Endothelial cell of umbilical vein (primary cell): ENCODE results near the gene TMEM30B. TPM values are rescaled to one million over a fixed set of nuclear protein-coding genes. Genes with fewer than 3 reads are reported as not detected.

Source experiments
- BruUV-seq: library from RNA; stranded (reverse); fragments of 400-500 nt; replicated peaks from 2 replicates; lab custom pipeline; 2021; lab: Mats Ljungman, UMichigan
- CTCF ChIA-PET: fragments of 300-600, 350-600 bp; sonication (Branson Sonifier 250); formaldehyde crosslinking; loops from one replicate; lab custom pipeline; 2021; ENCODE audit warnings: antibody characterized with exemption, inconsistent platforms; lab: Charles Lee
- POLR2A ChIA-PET: fragments of 300-600, 350-600 bp; sonication (Branson Sonifier 250); formaldehyde crosslinking; loops from one replicate; lab custom pipeline; 2021; ENCODE audit warnings: antibody characterized with exemption, inconsistent platforms; lab: Charles Lee
- DNase-seq: peaks from one replicate; pipeline ENCODE4 v3.0.0-alpha.2; 2011; ENCODE audit warnings: low read depth, low spot score
- FAIRE-seq: peaks from 2 replicates; lab custom pipeline; 2011; peaks lifted over from hg19 to GRCh38; lab: Jason Lieb, UNC
- H2AFZ ChIP-seq: 2 replicates; pipeline ENCODE4 v1.6.0; 2012; ENCODE audit warnings: low read depth, low read length, control low read depth, inconsistent platforms
- H3K27ac ChIP-seq: 2 replicates; pipeline ENCODE4 v1.5.1; 2011; ENCODE audit warnings: low read depth, mild to moderate bottlenecking, control low read depth, low read length, moderate library complexity; ENCODE audit not compliant: insufficient read depth
- H3K27me3 ChIP-seq, 2 experiments: 2 replicates each; pipeline versions ENCODE4 v1.6.0 to v1.6.1; 2011; ENCODE audit warnings: low read length in 2 of 2, mixed read lengths in 1 of 2; ENCODE audit not compliant: control insufficient read depth in 2 of 2, insufficient read depth in 2 of 2
- H3K36me3 ChIP-seq, 2 experiments: 2 replicates in 1 of 2; 3 replicates in 1 of 2; pipeline ENCODE4 v1.5.1; 2011; ENCODE audit warnings: low read length in 2 of 2, mild to moderate bottlenecking in 1 of 2, moderate library complexity in 1 of 2; ENCODE audit not compliant: control insufficient read depth in 2 of 2, insufficient read depth in 2 of 2; ENCODE audit errors: extremely low read depth in 1 of 2
- H3K4me1 ChIP-seq: 3 replicates; pipeline ENCODE4 v1.5.1; 2011; ENCODE audit warnings: mild to moderate bottlenecking, low read length; ENCODE audit not compliant: control insufficient read depth, insufficient read depth; ENCODE audit errors: extremely low read depth
- H3K4me2 ChIP-seq: 2 replicates; pipeline ENCODE4 v1.6.1; 2011; ENCODE audit warnings: low read length, control low read depth, mixed read lengths; ENCODE audit not compliant: insufficient read depth
- H3K4me3 ChIP-seq, 3 experiments: fragments of 200-600 bp in 1 of 3; sonication (generic), shearing (Covaris generic) in 1 of 3; replicated peaks in 1 of 3; 2 replicates each; pipeline ENCODE4 v1.5.1; 2011 to 2016; ENCODE audit warnings: control low read depth in 3 of 3, low read length in 3 of 3, mild to moderate bottlenecking in 2 of 3, inconsistent platforms in 1 of 3, low read depth in 1 of 3, moderate library complexity in 1 of 3; ENCODE audit not compliant: insufficient read depth in 1 of 3
- H3K79me2 ChIP-seq: 2 replicates; pipeline ENCODE4 v1.6.0; 2012; ENCODE audit warnings: low read length, inconsistent platforms; ENCODE audit not compliant: control insufficient read depth, insufficient read depth
- H3K9ac ChIP-seq: replicated peaks from 2 replicates; pipeline ENCODE3; 2011; ENCODE audit warnings: low read length, control low read depth; ENCODE audit not compliant: insufficient read depth; ENCODE audit errors: extremely low read depth
- H3K9me1 ChIP-seq: replicated peaks from 3 replicates; pipeline ENCODE4 v1.6.0; 2011; ENCODE audit warnings: mild to moderate bottlenecking, low read length; ENCODE audit not compliant: control insufficient read depth, insufficient read depth; ENCODE audit errors: extremely low read depth
- H3K9me3 ChIP-seq: replicated peaks from 2 replicates; pipeline ENCODE4 v1.5.1; 2012; ENCODE audit warnings: low read length, inconsistent platforms; ENCODE audit not compliant: control insufficient read depth, insufficient read depth
- H4K20me1 ChIP-seq: replicated peaks from 2 replicates; pipeline ENCODE3; 2011; ENCODE audit warnings: mild to moderate bottlenecking, low read length; ENCODE audit not compliant: control insufficient read depth, insufficient read depth; ENCODE audit errors: extremely low read depth
- EZH2 ChIP-seq: IDR thresholded peaks from 2 replicates; pipeline ENCODE4 v1.6.1; 2012; ENCODE audit warnings: borderline replicate concordance, low read depth, mild to moderate bottlenecking, moderate library complexity, low read length, inconsistent platforms; ENCODE audit not compliant: severe bottlenecking
- JUN ChIP-seq: IDR thresholded peaks from 2 replicates; pipeline ENCODE4 v1.6.1; 2011; ENCODE audit warnings: borderline replicate concordance, low read depth; ENCODE audit not compliant: insufficient read length, insufficient read depth
- POLR2A ChIP-seq: IDR thresholded peaks from 2 replicates; pipeline ENCODE4 v1.6.1; 2012; ENCODE audit warnings: low read depth, mild to moderate bottlenecking, control low read depth, low read length
- dilution Hi-C: fragments of 300-500 bp; cut with MboI; formaldehyde crosslinking; loops from one replicate; pipeline ENCODE4 v1.15.0; 2019; ENCODE audit warnings: low sequenced_read_pairs; ENCODE audit not compliant: extremely low pct_ligation_motif_present
- intact Hi-C: fragments of 100-400 bp; cut with micrococcal nuclease; formaldehyde crosslinking; loops from one replicate; pipeline ENCODE4 v1.10.0; 2022
- polyA plus RNA-seq, 4 experiments: library from polyadenylated mRNA; depleted of rRNA in 3 of 4; stranded (reverse) in 3 of 4; unstranded in 1 of 4; fragments of >200 nt; gene quantifications; 2 replicates each; pipeline versions ENCODE4 v1.2.1 to v1.2.3, GENCODE V29; 2011 to 2012; ENCODE audit warnings: missing spikeins in 1 of 4
- total RNA-seq: library from RNA; stranded (reverse); gene quantifications from 2 replicates; pipeline ENCODE4 v1.2.3, GENCODE V29; 2021
- TF ChIP-seq, protein P1 (sequence below): IDR thresholded peaks from 2 replicates; pipeline ENCODE4 v1.6.1; 2011; ENCODE audit not compliant: insufficient read depth, insufficient read length
- TF ChIP-seq, protein P2 (sequence below), 2 donors: IDR thresholded peaks; 1 replicate in 1 of 2; 2 replicates in 1 of 2; pipeline ENCODE4 v1.5.1; 2011; ENCODE audit warnings: low read length in 2 of 2, mild to moderate bottlenecking in 2 of 2, moderate library complexity in 2 of 2, control low read depth in 1 of 2, inconsistent platforms in 1 of 2, low read depth in 1 of 2; ENCODE audit not compliant: insufficient read depth in 1 of 2; ENCODE audit errors: extremely low read depth in 1 of 2

Gene TMEM30B
- total and polyA plus RNA-seq, 2 donors (not counting 3 experiments of a cell fraction or from before 2014, with no cell fraction given) = 0.32 to 0.35 TPM

DNA sequence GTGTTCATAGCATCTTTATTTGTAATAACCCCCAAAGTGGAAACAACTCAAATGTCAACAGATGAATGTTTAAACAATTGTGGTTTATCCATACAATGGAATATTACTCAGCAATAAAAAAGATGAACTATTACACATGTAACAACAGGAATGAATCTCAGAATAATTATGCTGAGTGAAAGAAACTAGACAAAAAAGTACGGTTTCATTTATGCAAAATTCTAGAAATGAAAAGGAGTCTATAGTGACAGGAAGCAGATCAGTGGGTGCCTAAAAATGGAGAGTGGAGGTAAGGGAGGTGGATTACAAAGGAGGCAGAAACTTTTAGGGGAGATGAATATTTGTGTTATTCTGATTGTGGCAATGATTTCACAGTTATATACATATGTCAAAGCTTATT, 45.0 kb upstream of the TMEM30B start:
- no TSS peak for BruUV-seq
- peak overlapping the region; percentile 92 for H3K27ac ChIP-seq
- no peaks in the 10 kb centered on the region for H3K9me1 ChIP-seq
- H2AFZ ChIP-seq = no peak overlapping the region
- no peak for FAIRE-seq
- H3K9me3 ChIP-seq = no peaks in the 10 kb centered on the region
- no peaks in the 10 kb centered on the region for H3K36me3 ChIP-seq
- peak overlapping the region; percentile 96 for H3K4me2 ChIP-seq
- dilution Hi-C loops (no loop called here), intact Hi-C loops (loop anchor here (2.0 kb wide), 1 partner anchor 93 kb away; no protein-coding TSS in a partner anchor)
- H3K9ac ChIP-seq = peak overlapping the region; percentile 66
- TF ChIP-seq POLR2A = no peak
- TF ChIP-seq EZH2 = no peak
- TF ChIP-seq, protein P1, sequence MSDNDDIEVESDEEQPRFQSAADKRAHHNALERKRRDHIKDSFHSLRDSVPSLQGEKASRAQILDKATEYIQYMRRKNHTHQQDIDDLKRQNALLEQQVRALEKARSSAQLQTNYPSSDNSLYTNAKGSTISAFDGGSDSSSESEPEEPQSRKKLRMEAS = no peak
- TF ChIP-seq, protein P2, sequence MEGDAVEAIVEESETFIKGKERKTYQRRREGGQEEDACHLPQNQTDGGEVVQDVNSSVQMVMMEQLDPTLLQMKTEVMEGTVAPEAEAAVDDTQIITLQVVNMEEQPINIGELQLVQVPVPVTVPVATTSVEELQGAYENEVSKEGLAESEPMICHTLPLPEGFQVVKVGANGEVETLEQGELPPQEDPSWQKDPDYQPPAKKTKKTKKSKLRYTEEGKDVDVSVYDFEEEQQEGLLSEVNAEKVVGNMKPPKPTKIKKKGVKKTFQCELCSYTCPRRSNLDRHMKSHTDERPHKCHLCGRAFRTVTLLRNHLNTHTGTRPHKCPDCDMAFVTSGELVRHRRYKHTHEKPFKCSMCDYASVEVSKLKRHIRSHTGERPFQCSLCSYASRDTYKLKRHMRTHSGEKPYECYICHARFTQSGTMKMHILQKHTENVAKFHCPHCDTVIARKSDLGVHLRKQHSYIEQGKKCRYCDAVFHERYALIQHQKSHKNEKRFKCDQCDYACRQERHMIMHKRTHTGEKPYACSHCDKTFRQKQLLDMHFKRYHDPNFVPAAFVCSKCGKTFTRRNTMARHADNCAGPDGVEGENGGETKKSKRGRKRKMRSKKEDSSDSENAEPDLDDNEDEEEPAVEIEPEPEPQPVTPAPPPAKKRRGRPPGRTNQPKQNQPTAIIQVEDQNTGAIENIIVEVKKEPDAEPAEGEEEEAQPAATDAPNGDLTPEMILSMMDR (IDR thresholded peaks at IDR 0.05; ENCODE audit: extremely low read depth in 1 of 2, insufficient read depth in 1 of 2, low read depth in 1 of 2, low read length in 2 of 2) = no peak
- TF ChIP-seq JUN = no peak
- peaks cover 33% of the 10 kb centered on the region for H3K4me1 ChIP-seq
- peaks cover 2% of the 10 kb centered on the region for H4K20me1 ChIP-seq
- H3K4me3 ChIP-seq = no peak overlapping the region
- DNase-seq = no peak
- H3K27me3 ChIP-seq = no peaks in the 10 kb centered on the region
- peaks cover 88% of the 10 kb centered on the region for H3K79me2 ChIP-seq
- ChIA-PET POLR2A (no interaction called here), CTCF (interaction anchor here (1.0 to 1.1 kb wide), 3 partner anchors 9 to 67 kb away, joined by 3 to 4 read pairs (median 3); no protein-coding TSS in a partner anchor)

DNA sequence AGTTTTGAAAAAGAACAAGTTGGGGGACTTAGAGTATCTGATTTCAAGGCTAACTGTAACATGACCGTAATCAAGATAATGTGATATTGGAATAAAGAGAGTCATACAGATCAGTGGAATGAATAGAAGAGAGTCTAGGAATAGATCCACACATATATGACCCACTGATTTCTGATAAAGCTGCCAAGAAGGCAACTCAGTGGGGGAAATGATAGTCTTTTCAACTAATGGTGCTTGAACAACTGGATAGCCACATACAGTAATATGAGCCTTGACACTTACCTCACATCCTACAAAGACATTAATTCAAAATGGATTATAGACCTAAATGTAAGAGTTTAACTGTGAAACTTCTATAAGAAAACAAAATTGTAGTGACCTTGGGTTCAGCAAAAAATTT, 44.0 kb upstream of the TMEM30B start:
- Histone ChIP-seq H3K27ac (peak overlapping the region; percentile 20), H3K4me3 (no peak overlapping the region), H3K27me3 (no peaks in the 10 kb centered on the region), H3K4me2 (peak overlapping the region; percentile 90), H3K9me1 (no peaks in the 10 kb centered on the region), H4K20me1 (peaks cover 2% of the 10 kb centered on the region), H3K79me2 (peaks cover 79% of the 10 kb centered on the region), H3K9ac (no peak overlapping the region), H2AFZ (no peak overlapping the region), H3K36me3 (no peaks in the 10 kb centered on the region), H3K4me1 (peaks cover 41% of the 10 kb centered on the region), H3K9me3 (no peaks in the 10 kb centered on the region)
- ChIA-PET POLR2A (no interaction called here), CTCF (interaction anchor here (0.6 kb wide), 1 partner anchor 329 kb away, joined by 3 read pairs; no protein-coding TSS in a partner anchor)
- dilution Hi-C loops (no loop called here), intact Hi-C loops (no loop called here)
- DNase-seq (peak; percentile 33), FAIRE-seq (no peak)
- no TSS peak for BruUV-seq
- TF ChIP-seq, protein P1 = no peak
- no peak for TF ChIP-seq JUN
